22Rv1 (cell line): ENCODE results near the gene PRR22.

Source experiments
- H3K27ac ChIP-seq: fragments of 450-650 bp; 2 replicates; pipeline ENCODE4 v1.5.1; 2017
- ZFX ChIP-seq: fragments of 450-650 bp; IDR thresholded peaks from 2 replicates; pipeline ENCODE4 v1.6.1; 2017; ENCODE audit warnings: antibody characterized with exemption, borderline replicate concordance
- TF ChIP-seq, protein P1 (sequence below): fragments of 450-650 bp; IDR thresholded peaks from 2 replicates; pipeline ENCODE4 v1.5.1; 2017; ENCODE audit warnings: mild to moderate bottlenecking

PRR22 gene

DNA sequence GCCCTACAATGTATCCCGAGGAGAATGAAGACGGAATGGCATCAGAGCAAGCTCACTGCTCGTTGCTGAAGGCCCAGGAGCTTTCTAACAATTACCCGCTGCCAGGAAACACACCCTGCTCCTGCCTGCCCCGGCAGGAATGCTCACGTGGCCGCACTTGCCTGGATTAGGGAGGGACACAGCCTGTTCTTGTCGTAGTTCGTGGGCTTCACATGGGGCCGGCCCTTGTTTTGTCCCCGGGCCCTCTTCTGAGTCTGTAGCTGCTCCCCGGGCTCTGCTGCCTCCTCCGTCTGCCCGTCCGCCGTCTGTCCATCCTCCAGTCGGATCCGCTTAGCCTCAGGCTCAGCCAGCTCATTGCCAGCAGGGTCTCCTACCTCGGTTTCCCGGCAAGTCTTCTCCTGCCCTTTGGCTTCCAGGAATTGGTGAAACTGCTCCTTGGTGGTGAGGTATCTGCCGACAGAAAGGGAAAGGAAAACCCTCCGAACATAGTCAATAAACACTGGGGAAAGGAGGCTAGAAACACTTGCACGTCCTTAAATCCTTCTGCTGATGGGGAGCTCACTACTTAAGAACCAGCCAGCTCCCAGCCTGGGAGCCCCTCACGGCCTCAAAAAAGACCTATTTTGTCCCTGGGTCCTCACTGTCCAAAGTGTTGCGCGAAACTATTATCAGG, 5.5 kb upstream of the PRR22 start:
- no peak for TF ChIP-seq ZFX
- TF ChIP-seq, protein P1, sequence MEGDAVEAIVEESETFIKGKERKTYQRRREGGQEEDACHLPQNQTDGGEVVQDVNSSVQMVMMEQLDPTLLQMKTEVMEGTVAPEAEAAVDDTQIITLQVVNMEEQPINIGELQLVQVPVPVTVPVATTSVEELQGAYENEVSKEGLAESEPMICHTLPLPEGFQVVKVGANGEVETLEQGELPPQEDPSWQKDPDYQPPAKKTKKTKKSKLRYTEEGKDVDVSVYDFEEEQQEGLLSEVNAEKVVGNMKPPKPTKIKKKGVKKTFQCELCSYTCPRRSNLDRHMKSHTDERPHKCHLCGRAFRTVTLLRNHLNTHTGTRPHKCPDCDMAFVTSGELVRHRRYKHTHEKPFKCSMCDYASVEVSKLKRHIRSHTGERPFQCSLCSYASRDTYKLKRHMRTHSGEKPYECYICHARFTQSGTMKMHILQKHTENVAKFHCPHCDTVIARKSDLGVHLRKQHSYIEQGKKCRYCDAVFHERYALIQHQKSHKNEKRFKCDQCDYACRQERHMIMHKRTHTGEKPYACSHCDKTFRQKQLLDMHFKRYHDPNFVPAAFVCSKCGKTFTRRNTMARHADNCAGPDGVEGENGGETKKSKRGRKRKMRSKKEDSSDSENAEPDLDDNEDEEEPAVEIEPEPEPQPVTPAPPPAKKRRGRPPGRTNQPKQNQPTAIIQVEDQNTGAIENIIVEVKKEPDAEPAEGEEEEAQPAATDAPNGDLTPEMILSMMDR = no peak
- H3K27ac ChIP-seq = peak overlapping the region; percentile 94

DNA sequence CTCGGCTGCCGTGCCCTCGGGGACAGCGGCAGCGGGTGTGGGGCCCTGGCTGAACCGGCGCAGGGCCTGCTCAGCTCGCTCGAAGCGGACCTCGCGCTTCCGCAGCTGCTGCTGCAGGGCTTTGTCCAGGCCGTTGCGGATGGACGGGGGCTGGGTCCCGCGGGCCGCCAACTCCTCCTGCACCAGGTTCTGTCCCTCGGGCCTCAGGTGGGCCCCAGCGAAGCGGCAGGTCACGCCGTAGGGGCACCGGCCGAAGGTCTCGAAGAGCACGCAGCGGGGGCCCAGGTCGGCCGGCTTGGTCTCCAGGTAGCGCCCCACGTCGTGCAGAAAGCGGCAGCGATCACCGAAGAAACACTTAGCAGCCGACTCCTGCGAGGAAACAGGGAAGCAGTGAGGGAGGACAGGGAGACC, 4.8 kb upstream of the PRR22 start:
- TF ChIP-seq, protein P1 = no peak
- TF ChIP-seq ZFX = no peak
- H3K27ac ChIP-seq = no peak overlapping the region

DNA sequence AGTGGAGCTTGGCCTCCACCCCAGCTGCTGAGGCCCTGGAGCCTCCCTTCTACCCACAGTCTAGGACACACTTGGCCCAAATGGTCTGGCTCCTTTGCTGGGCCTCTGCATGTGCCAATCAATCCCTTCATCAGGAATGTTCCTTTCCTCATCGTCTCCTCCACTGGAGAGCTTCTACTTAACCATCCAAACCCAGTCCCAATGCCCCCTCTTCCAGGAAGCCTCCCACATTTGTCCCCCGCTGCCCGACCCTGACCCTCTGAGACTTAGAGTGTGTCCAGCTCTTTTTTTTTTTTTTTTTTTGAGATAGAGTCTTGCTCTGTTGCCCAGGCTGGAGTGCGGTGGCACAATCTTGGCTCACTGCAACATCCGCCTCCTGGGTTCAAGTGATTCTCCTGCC, 3.9 kb upstream of the PRR22 start:
- no peak overlapping the region for H3K27ac ChIP-seq
- TF ChIP-seq, protein P1 = no peak
- no peak for TF ChIP-seq ZFX

DNA sequence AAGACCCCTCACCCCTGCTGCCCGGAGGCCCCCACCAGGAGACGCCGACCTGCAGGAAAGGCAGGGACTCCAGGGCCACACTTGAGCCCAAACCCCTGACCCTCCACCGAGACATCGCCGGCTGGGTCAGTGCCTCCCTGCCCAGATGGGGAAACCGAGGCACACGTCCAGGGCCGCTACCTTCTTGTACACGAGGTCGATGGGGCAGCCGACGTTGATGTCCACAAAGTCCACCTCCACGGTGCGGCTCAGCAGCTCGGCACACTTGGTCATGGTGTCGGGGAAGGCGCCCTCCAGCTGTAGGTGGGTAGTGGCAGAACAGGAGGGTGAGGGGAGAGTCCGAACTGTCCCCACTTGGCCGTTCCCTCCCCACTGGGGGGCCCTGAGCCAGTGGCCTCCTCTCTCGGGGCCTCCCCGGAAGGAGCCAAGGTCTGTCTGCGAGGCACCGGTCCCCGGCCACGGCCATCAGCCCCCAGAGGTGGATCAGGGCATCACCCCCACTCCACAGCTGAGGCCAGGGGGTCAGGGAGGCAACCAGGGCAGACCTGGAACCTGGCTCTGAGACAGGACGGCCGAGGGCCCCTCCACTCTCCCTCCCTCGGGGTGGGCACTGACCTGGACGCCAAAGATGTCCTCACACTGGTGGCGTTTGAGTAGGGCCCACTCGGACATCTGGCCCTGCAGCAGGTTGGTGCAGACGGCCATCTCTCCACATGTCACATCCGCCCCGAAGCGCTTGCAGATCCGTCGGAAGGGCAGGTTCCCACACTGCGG, 3.0 kb upstream of the PRR22 start:
- no peak overlapping the region for H3K27ac ChIP-seq
- TF ChIP-seq, protein P1 = no peak
- no peak for TF ChIP-seq ZFX

DNA sequence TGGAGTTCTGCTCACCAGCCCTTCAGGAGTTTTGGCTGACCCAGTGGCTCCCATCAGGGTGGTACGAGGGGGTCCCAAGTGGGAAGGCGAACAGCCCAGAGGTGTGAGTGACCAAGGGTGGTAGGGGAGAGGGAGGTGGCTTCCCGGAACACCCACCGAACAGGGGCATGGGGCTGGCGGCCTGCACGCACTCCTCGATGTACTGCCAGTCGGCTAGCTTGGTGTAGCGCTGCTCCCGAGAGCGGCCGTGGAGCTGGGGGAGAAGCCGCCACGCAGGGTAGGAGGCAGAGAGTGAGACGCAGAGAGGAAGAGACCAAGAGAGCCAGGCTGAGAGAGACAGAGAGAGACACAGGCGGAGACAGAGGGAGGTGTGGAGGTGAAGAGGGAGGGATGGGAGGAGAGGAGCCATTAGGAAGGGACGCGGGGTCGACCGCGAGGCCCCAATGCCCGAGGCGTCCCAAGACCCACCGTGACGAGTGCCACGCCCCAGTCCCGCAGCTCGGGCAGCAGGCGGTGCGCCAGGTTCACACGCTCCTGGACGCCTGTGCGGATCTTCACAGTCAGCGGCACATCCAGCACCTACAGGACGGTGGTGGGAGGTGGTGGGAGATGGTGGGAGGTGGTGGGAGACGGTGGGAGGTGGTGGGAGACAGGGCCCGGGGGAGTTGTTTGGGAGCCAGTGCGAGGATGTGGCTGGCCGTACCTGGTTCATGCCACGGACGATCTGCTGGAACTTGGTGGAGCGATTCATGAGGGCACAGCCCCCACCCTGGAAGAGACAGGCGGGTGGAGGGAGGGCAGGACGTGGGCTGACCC, 2.3 kb upstream of the PRR22 start:
- no peak overlapping the region for H3K27ac ChIP-seq
- TF ChIP-seq ZFX = no peak
- TF ChIP-seq, protein P1 = no peak

DNA sequence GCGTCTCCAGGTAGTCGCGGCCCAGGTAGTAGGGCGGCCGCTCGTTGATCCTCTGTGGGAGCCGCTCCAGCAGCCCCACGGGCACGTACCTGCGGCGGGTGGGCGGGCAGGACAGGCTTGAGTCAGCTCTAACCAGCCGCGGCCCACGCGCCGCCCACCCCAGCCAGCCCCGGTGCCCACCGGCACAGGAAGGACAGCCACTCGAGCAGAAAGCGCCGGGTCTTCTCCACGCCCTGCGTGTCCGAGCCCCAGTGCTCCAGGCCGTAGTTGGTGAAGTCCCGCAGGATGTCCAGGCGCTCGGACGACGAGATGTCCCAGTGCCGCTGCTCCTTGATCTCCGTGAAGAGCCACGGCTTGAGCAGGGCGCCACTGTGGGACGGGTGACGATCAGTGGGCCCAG, 877 bp upstream of the PRR22 start:
- no peak overlapping the region for H3K27ac ChIP-seq
- TF ChIP-seq, protein P1 = no peak
- no peak for TF ChIP-seq ZFX
